ENCODE data around the gene COMMD7.

The COMMD7 gene

GRCh38 chr20:32672982-32673851 lies 70.0 kb downstream of the COMMD7 start:
- no peak for DNase-seq

- DNase-seq: no peak
Measured at GRCh38 chr20:32672394-32672981, 70.8 kb downstream of the COMMD7 start.

DNA sequence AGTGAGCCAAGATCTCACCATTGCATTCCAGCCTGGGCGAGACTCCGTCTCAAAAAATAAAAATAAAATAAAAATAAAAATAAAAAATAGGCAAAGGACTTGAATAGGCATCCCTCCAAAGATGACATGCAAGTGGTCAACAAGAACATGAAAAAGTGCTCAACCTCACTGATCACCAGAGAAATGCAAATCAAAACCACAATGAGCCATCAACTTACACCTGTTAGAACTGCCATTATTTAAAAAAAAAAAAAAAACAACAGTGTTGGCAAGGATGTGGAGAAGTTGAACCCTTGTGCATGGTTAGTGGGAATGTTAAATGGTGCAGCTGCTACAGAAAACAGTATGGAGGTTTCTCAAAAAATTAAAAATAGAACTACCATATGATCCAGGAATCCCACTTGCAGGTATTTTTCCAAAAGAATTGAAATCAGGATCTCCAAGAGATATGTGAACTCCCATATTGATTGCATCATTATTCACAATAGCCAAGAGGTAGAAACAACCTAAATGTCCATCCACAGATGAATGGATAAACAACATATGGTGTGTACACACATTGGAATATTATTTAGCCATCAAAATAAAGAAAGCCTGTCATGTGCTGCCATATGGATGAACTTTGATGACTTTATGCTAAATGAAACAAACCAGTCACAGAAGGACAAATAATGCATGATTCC lies 72.4 kb downstream of the COMMD7 start:
- DNase-seq: no peak

DNA sequence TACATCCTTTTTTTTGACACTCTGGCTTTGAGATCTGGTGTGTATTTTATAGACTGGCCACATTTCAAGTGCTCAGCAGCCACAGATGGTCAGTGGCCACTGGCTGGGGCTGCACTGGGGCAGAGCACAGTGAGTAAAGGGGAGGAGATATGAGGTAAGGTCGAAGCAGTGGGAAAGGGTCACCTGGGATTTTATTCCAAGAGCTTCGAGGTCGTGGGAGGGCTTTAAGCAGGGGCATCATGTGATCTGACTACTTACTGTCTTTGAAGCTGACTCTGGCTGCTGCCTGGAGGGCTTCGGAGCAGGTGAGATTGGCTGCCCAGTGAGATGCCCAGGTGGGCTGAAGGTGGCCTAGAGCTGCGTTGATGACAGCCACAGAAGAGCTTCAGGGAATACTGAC lies 76.2 kb downstream of the COMMD7 start:
- DNase-seq: no peak

GRCh38 chr20:32664678-32665159 lies 78.5 kb downstream of the COMMD7 start:
- no peak for DNase-seq

GRCh38 chr20:32664012-32664677 lies 79.1 kb downstream of the COMMD7 start:
- DNase-seq: no peak

GRCh38 chr20:32663335-32664011 lies 79.8 kb downstream of the COMMD7 start:
- DNase-seq: no peak

- DNase-seq: no peak
Measured at GRCh38 chr20:32661820-32662528, 81.3 kb downstream of the COMMD7 start.

DNA sequence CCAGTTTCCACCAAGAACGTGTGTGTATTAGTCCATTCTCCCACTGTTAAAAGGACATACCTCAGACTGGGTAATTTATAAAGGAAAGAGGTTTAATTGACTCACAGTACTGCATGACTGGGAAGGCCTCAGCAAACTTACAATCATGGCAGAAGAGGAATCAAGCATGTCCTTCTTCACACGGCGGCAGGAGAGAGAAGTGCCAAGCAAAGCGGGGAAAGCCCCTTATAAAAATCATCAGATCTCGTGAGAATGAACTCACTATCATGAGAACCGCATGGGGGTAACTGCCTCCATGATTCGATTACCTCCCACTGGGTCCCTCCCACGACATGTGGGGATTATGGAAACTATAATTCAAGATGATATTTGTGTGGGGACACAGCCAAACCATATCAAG lies 82.6 kb downstream of the COMMD7 start:
- no peak for DNase-seq

- DNase-seq: no peak
Measured at GRCh38 chr20:32656827-32657226, 86.4 kb downstream of the COMMD7 start.

GRCh38 chr20:32655903-32656512 lies 87.3 kb downstream of the COMMD7 start:
- DNase-seq: no peak

DNA sequence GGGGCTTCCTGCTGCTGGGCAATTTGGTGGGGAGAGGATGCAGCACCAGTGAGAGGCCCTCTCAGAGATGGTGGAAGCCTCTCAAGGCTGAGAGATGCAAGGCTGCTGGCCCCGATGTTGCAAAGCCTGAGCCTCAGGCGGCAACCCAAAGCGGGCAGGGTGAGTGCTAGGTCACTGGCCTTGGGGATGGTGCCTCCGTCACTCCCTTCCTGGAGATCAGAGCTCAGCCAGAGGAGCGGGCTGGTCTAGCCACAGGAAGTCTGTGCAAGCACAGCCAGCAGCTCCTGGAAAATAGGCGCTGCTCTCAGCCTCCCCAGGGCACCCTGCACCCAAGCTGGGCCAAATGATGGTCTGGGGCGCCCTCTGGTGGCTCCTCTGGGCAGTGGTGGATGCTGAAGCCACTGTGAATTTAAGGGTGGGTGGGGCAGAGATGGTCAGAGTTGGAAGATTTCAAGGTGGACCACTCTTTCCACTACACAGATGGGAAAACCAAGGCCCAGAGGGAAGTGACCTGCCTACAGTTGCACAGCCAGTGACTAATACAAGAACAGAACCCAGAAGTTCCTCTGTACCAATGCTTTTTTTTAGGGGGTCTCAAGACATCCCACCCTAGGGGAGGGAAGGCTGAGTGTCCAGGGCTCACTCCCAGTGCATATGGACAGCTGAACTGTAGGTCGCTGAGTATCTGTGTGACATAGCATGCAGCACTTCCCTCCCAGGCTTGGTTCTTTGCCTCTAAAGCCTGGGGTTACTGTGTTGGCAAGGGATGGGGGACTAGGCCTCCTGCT lies 90.3 kb downstream of the COMMD7 start:
- DNase-seq: peak; percentile 29

All from amniotic stem cell (primary cell).